GM12892 (cell line): ENCODE results near the gene MRPL4.

Experiments used
- POLR2A ChIP-seq: IDR thresholded peaks from 2 replicates; pipeline ENCODE4 v1.6.1; 2011; ENCODE audit warnings: low read depth, low read length, control low read depth
- POLR2AphosphoS5 ChIP-seq: IDR thresholded peaks from 2 replicates; pipeline ENCODE4 v1.6.1; 2011; ENCODE audit warnings: low read depth, low read length, control low read depth

GRCh38 chr19:10266706-10267105 is 14.7 kb downstream of the MRPL4 start:
- TF ChIP-seq POLR2A (no peak), POLR2AphosphoS5 (no peak)
